Uterus (tissue), 2 donors: ENCODE results near the gene ABCG1.

ENCODE experiments used
- CTCF ChIP-seq, 4 experiments: fragments of 200-600 bp in 2 of 4; fragments of 450-650 bp in 2 of 4; sonication (generic) in 2 of 4; IDR thresholded peaks; one replicate each; pipeline ENCODE4 v1.5.1; 2016 to 2019; ENCODE audit warnings: antibody characterized with exemption in 4 of 4, mild to moderate bottlenecking in 2 of 4, moderate library complexity in 1 of 4
- POLR2A ChIP-seq, 2 donors: fragments of 450-650 bp; IDR thresholded peaks; one replicate each; pipeline ENCODE4 v1.6.1; 2016; ENCODE audit warnings: antibody characterized with exemption in 2 of 2, mild to moderate bottlenecking in 1 of 2, moderate library complexity in 1 of 2

GRCh38 chr21:42312626-42313104, 93.7 kb downstream of the ABCG1 start:
- TF ChIP-seq CTCF (IDR thresholded peaks at IDR 0.05) = no peak
- TF ChIP-seq POLR2A (IDR thresholded peaks at IDR 0.05) = no peak
